Glutamatergic neuron (in vitro differentiated cells): ENCODE data around the gene LEKR1. TPM values are rescaled to one million over a fixed set of nuclear protein-coding genes. Genes with fewer than 3 reads are reported as not detected.

Experiments
- DNase-seq: peaks from one replicate; pipeline ENCODE4 v3.0.0; 2022
- H3K27ac Mint-ChIP-seq: one replicate; pipeline ENCODE4 v1.8.0; 2020; ENCODE audit warnings: mild to moderate bottlenecking, mixed read lengths, inconsistent platforms; ENCODE audit not compliant: unreplicated experiment
- H3K27me3 Mint-ChIP-seq: one replicate; pipeline ENCODE4 v1.8.0; 2020; ENCODE audit warnings: mild to moderate bottlenecking, moderate library complexity, mixed read lengths, inconsistent platforms; ENCODE audit not compliant: unreplicated experiment
- H3K36me3 Mint-ChIP-seq: one replicate; pipeline ENCODE4 v1.8.0; 2020; ENCODE audit warnings: mild to moderate bottlenecking, mixed read lengths, inconsistent platforms; ENCODE audit not compliant: unreplicated experiment
- H3K4me1 Mint-ChIP-seq: one replicate; pipeline ENCODE4 v1.8.0; 2020; ENCODE audit warnings: mild to moderate bottlenecking, low read depth, mixed read lengths, inconsistent platforms; ENCODE audit not compliant: unreplicated experiment
- H3K4me3 Mint-ChIP-seq: one replicate; pipeline ENCODE4 v1.8.0; 2020; ENCODE audit warnings: mild to moderate bottlenecking, mixed read lengths, inconsistent platforms; ENCODE audit not compliant: unreplicated experiment
- H3K9me3 Mint-ChIP-seq: one replicate; pipeline ENCODE4 v1.8.0; 2020; ENCODE audit warnings: mild to moderate bottlenecking, moderate library complexity, mixed read lengths, inconsistent platforms; ENCODE audit not compliant: unreplicated experiment
- long read RNA-seq: library from polyadenylated mRNA; unstranded; transcript quantifications from one replicate; pipeline ENCODE4 v2.0.0, GENCODE V29; 2020; ENCODE audit not compliant: unreplicated experiment
- total RNA-seq: library from RNA; stranded (reverse); fragmentation: NEBNext Ultra II Directional; extraction: Animal tissue kit (Norgen Biotek cat#: 25700); gene quantifications from one replicate; pipeline ENCODE4 v1.2.1, GENCODE V29; 2021; ENCODE audit not compliant: unreplicated experiment
- TF ChIP-seq, protein P1 (sequence below): fragments of 200-600 bp; sonication (generic); IDR thresholded peaks from one replicate; pipeline ENCODE4 v1.5.0; 2021; ENCODE audit not compliant: partially characterized antibody, unreplicated experiment

Gene LEKR1
- total RNA-seq = 0.56 TPM
- long read RNA-seq = 0 reads

DNA sequence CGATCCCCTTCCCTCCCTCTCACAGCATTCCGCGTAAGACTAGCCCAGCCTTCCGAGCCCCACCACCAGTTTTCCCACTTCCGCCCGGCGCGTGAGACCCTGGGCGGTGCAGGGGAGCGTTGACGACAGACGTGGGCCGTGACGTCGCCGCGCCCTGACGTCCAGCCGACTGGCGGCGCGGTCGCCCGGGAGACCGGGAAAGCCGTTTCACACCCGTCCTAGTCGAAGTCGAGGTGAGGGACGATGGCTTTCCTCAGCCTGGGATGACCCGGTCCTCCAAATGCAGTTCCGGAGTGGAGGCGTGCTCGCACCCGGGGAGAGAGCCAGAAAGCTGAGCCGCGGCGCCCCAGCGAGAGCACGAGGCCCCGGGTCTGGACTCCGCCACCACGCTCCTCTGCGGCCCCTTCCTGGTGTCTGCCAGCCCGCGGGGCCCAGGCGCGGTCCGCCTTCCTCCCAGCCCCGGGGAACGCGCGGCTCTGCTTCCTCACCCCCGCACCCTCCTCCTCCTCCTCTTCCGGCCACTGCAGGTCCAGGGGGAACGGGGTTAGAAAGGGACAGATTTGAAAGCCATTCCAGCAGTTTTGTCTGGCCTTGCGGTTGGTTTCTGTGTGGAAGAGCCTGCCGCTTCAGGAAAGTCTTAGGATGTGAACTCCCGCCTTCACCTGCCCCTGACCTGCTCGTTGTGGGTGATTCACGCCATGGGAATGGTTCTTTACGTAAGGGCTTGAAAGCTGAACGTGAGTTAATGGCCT, at the start of gene LEKR1:
Gene LEKR1, plus strand, starts transcription at position 210 of the 752 bp plus-strand sequence. CDS start 2,977 bp downstream, outside the sequence.
- peaks cover 1% of the 10 kb centered on the region for H3K4me1 Mint-ChIP-seq
- peak; percentile 89 for DNase-seq
- H3K9me3 Mint-ChIP-seq = peaks cover 6% of the 10 kb centered on the region
- H3K36me3 Mint-ChIP-seq = no peaks in the 10 kb centered on the region
- peak within 1 kb of the TSS; percentile 94 for H3K4me3 Mint-ChIP-seq
- peaks cover 5% of the 10 kb centered on the region for H3K27me3 Mint-ChIP-seq
- TF ChIP-seq, protein P1, sequence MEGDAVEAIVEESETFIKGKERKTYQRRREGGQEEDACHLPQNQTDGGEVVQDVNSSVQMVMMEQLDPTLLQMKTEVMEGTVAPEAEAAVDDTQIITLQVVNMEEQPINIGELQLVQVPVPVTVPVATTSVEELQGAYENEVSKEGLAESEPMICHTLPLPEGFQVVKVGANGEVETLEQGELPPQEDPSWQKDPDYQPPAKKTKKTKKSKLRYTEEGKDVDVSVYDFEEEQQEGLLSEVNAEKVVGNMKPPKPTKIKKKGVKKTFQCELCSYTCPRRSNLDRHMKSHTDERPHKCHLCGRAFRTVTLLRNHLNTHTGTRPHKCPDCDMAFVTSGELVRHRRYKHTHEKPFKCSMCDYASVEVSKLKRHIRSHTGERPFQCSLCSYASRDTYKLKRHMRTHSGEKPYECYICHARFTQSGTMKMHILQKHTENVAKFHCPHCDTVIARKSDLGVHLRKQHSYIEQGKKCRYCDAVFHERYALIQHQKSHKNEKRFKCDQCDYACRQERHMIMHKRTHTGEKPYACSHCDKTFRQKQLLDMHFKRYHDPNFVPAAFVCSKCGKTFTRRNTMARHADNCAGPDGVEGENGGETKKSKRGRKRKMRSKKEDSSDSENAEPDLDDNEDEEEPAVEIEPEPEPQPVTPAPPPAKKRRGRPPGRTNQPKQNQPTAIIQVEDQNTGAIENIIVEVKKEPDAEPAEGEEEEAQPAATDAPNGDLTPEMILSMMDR = no peak
- H3K27ac Mint-ChIP-seq = peak within 1 kb of the TSS; percentile 89

DNA sequence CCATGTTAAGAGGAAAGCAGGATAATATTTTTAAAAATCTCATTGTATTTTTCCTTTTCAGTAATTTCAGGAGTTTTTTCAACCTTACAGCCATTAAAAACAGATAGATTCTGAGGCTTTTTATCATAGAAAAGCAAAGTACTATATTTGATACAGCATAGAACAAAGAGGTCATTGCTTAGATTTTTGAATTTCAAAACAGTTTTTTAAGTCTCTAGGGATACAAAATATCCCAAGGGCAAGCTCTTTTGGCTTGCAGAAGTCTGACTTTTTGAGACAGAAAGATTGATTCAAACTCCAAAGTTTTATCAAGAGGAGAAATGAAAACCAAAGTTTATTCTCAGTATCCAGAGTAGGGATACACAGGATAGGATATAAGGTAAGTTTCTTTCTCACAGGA, 49.3 kb upstream of the LEKR1 start:
- TF ChIP-seq, protein P1 = no peak
- Mint-ChIP-seq H3K4me3 (no peak overlapping the region), H3K27ac (no peak overlapping the region), H3K9me3 (no peaks in the 10 kb centered on the region), H3K4me1 (no peaks in the 10 kb centered on the region), H3K27me3 (no peaks in the 10 kb centered on the region), H3K36me3 (no peaks in the 10 kb centered on the region)
- DNase-seq = no peak

DNA sequence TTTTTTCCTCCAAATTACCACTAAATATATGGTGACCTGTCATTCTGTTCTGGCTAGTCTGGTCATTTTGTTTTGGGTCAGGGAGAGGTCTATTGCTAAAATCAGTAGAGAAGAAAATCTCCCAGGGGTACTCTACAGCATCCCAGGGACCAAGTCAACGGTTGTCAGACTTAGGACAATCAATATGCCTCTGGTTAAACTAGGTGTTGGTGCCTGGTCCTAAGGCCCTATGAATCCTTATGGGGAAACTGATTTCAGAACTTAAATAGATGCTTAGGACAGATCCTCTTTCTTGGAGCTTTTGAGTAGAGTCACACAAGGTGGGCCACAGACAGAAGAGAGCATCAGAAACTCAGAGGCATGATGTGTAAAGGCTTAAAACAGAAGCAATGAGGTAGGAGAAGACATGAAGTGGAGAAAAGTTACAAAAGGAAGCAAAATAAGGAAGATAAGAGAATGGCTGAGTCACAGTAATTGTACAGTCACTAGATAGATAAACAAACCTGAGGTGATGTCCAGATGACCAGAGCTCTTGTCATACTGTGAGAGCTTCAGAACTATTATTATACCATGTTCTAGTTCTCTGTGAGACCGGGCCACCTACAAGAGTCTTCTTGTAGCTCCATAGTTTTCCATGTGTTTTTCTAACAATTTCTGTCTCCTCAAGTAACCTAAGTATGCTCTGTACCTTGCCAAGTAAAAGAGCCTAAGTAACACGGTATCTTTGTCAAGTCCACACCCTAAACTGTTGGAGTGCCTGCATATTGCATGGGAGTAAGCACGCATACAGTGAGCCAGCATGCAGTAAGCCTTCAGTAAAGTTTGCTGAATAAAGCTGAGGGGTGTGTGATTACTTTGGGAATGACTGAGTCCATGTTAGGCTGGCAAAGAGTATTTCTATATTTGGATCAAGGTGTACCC, 44.6 kb upstream of the LEKR1 start:
- Mint-ChIP-seq H3K27ac (no peak overlapping the region), H3K36me3 (no peaks in the 10 kb centered on the region), H3K9me3 (no peaks in the 10 kb centered on the region), H3K4me1 (no peaks in the 10 kb centered on the region), H3K4me3 (no peak overlapping the region), H3K27me3 (no peaks in the 10 kb centered on the region)
- no peak for DNase-seq
- TF ChIP-seq, protein P1 = no peak

DNA sequence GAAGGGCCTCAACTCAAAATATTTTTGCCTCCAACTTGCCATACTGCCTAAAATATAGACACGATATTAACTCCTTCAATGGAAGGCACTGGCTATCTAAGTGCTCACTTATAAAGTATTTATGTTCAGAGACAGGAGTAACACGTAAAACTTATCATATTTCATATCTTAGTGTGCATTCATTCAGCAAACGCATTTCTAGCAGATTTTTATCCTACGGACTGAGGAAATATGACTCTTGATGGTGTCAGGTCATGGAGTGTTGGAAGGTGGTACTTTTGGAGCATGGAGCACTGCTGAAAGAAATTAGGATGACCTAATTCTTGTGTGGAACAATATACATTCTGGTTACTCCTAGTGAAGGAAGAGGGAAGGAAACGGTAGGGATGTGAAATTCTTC, 43.8 kb upstream of the LEKR1 start:
- DNase-seq = no peak
- no peaks in the 10 kb centered on the region for H3K4me1 Mint-ChIP-seq
- no peaks in the 10 kb centered on the region for H3K36me3 Mint-ChIP-seq
- TF ChIP-seq, protein P1 = no peak
- H3K27me3 Mint-ChIP-seq = no peaks in the 10 kb centered on the region
- H3K9me3 Mint-ChIP-seq = no peaks in the 10 kb centered on the region
- no peak overlapping the region for H3K27ac Mint-ChIP-seq
- H3K4me3 Mint-ChIP-seq = no peak overlapping the region
